ENCODE data around the gene NOTO. TPM values are rescaled to one million over a fixed set of nuclear protein-coding genes. Genes with fewer than 3 reads are reported as not detected.

Gene NOTO
- total and polyA plus RNA-seq, 10 of the 15 experiments (the other 5 are each of a cell fraction or from before 2014, with no cell fraction given): not detected

GRCh38 chr2:73214120-73215035 is 12.0 kb downstream of the NOTO start, which contains the start of gene SMYD5 (continued):
- TF ChIP-seq, protein P1, sequence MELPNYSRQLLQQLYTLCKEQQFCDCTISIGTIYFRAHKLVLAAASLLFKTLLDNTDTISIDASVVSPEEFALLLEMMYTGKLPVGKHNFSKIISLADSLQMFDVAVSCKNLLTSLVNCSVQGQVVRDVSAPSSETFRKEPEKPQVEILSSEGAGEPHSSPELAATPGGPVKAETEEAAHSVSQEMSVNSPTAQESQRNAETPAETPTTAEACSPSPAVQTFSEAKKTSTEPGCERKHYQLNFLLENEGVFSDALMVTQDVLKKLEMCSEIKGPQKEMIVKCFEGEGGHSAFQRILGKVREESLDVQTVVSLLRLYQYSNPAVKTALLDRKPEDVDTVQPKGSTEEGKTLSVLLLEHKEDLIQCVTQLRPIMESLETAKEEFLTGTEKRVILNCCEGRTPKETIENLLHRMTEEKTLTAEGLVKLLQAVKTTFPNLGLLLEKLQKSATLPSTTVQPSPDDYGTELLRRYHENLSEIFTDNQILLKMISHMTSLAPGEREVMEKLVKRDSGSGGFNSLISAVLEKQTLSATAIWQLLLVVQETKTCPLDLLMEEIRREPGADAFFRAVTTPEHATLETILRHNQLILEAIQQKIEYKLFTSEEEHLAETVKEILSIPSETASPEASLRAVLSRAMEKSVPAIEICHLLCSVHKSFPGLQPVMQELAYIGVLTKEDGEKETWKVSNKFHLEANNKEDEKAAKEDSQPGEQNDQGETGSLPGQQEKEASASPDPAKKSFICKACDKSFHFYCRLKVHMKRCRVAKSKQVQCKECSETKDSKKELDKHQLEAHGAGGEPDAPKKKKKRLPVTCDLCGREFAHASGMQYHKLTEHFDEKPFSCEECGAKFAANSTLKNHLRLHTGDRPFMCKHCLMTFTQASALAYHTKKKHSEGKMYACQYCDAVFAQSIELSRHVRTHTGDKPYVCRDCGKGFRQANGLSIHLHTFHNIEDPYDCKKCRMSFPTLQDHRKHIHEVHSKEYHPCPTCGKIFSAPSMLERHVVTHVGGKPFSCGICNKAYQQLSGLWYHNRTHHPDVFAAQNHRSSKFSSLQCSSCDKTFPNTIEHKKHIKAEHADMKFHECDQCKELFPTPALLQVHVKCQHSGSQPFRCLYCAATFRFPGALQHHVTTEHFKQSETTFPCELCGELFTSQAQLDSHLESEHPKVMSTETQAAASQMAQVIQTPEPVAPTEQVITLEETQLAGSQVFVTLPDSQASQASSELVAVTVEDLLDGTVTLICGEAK (IDR thresholded peaks at IDR 0.05; ENCODE audit: borderline replicate concordance): no peak
- TF ChIP-seq ATF2 (IDR thresholded peaks at IDR 0.05; ENCODE audit: low read length) (no peak), CHD2 (IDR thresholded peaks at IDR 0.05; ENCODE audit: borderline replicate concordance, low read depth, low read length) (peak; percentile 82), PKNOX1 (IDR thresholded peaks at IDR 0.05) (no peak), GATAD2B (conservative IDR thresholded peaks at IDR 0.05; ENCODE audit: low read depth) (peak; percentile 88), RAD21 (IDR thresholded peaks at IDR 0.05; ENCODE audit: insufficient read depth, low read depth, low read length) (no peak), WRNIP1 (IDR thresholded peaks at IDR 0.05; ENCODE audit: borderline replicate concordance, low read depth, low read length) (no peak), NFYA (IDR thresholded peaks at IDR 0.05; ENCODE audit: borderline replicate concordance, low read depth, low read length) (no peak), ZSCAN29 (IDR thresholded peaks at IDR 0.05) (no peak), ZNF207 (IDR thresholded peaks at IDR 0.05; ENCODE audit: borderline replicate concordance) (0 out of 2 replicates have a peak, but pooled peaks have one; percentile 54), KAT2A (conservative IDR thresholded peaks at IDR 0.05; ENCODE audit: control insufficient read depth, low read depth, low read length) (no peak), E2F8 (IDR thresholded peaks at IDR 0.05; ENCODE audit: low read depth, partially characterized antibody) (no peak), CBFB (IDR thresholded peaks at IDR 0.05; ENCODE audit: low read depth) (no peak), EGR1 (IDR thresholded peaks at IDR 0.05; ENCODE audit: borderline replicate concordance in 1 of 2, low read depth in 2 of 2, low read length in 2 of 2) (peak; percentile 52 to 96)
- TF ChIP-seq, protein P2, sequence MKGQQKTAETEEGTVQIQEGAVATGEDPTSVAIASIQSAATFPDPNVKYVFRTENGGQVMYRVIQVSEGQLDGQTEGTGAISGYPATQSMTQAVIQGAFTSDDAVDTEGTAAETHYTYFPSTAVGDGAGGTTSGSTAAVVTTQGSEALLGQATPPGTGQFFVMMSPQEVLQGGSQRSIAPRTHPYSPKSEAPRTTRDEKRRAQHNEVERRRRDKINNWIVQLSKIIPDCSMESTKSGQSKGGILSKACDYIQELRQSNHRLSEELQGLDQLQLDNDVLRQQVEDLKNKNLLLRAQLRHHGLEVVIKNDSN (IDR thresholded peaks at IDR 0.05; ENCODE audit: borderline replicate concordance, extremely low read length, insufficient read depth, low read depth, low read length): peak; percentile 14
- TF ChIP-seq, protein P3, sequence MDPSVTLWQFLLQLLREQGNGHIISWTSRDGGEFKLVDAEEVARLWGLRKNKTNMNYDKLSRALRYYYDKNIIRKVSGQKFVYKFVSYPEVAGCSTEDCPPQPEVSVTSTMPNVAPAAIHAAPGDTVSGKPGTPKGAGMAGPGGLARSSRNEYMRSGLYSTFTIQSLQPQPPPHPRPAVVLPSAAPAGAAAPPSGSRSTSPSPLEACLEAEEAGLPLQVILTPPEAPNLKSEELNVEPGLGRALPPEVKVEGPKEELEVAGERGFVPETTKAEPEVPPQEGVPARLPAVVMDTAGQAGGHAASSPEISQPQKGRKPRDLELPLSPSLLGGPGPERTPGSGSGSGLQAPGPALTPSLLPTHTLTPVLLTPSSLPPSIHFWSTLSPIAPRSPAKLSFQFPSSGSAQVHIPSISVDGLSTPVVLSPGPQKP (IDR thresholded peaks at IDR 0.05; ENCODE audit: low read depth, low read length): no peak

All from GM12878 (cell line).